IPS DF 19.7 (cell line): Measurements from ENCODE around the gene FXYD6.

Source experiments
- DNase-seq: peaks from one replicate; pipeline ENCODE4 v3.0.0-alpha.2; 2013; ENCODE audit warnings: low read depth, low spot score

Gene FXYD6

DNA sequence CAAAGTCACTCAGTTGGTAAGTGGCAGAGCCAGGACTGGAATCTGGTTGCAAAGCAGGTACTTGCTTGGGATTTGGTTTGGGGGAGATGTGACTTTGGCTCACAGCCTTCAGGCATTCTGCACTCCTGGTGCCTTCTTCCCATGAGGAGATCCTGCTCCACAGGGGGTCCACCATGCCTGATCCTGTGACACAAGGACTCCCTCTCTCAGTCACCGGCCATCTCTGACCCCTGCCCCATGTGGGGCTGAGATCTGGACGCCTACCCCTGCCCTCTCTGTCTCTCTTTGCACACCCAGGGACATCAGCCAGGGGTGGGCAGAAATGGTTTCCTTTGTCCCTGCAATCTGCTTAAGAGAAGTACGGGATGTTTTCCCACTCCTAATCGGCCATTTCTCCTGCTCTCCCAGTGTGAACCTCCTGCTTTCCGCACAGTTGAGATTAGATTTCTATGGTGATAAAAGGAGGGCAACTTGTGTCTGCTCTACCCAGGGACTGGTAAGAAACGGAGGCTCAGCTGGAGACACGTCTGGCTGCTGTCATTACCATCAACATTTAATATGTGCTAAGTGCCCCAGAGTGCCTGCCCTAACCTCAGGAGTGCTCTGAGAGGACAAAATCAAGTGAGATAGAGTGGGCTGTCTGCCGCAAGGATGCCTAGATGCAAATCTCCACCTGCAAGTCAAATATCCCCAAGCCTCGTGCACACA is 11.1 kb upstream of the FXYD6 start:
- no peak for DNase-seq

GRCh38 chr11:117885777-117886176 is 9.3 kb upstream of the FXYD6 start:
- no peak for DNase-seq

DNA sequence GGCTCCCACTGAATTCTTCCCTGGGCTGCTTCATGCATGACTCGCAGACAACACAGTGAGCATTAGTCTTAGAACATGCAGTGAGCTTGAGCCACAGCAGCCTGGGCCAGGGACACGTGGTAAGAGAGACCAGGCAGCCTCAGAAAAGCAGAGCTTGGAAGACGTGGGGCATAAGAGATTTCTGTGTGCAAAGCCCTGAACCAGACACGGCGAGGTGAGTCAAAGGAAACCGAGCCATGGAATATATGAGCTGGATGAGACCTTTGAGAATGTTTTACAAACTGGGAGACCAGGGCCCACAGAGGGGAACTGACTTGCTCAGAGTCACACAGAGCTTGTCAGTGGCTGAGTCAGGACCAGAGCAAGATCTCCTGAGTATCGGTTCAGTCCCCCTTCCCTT is 8.5 kb upstream of the FXYD6 start:
- no peak for DNase-seq

- DNase-seq, result no peak
These were observed 6.6 kb upstream of the FXYD6 start for GRCh38 chr11:117883063-117883462.

GRCh38 chr11:117882311-117882905 is 6.0 kb upstream of the FXYD6 start:
- DNase-seq, result no peak

- no peak for DNase-seq
These were observed 4.8 kb upstream of the FXYD6 start for GRCh38 chr11:117881217-117881616.

- no peak for DNase-seq
These were observed 3.3 kb upstream of the FXYD6 start for GRCh38 chr11:117879516-117880480.

DNA sequence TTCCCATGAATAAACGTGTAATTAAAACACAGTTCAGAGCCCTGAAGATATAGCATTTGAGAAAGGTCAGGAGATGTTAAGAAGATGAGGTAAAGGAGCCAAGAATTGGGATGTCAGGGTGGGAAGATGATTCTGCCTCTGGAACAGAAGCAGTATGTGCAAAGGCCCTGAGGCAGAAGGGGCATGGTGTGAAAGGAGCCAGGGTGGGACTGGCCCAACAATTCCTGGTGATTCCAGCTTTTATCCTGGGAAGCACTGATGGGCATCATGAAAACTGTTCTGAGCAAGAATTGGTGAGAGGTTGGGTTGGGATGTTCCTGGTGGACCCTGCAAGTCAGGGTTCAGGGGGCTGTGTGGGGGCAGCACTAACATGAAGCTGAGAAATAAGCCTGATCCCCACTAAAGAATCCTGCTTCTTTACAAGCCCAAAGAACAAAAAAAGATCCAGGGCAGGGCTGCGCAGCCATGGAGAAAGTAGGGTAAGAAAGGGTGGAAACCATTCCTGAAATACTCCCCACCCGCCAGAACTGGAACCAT is 2.5 kb upstream of the FXYD6 start:
- DNase-seq, result no peak

- no peak for DNase-seq
These were observed 2.0 kb upstream of the FXYD6 start for GRCh38 chr11:117878314-117878938.

GRCh38 chr11:117877120-117877784 is 794 bp upstream of the FXYD6 start:
- no peak for DNase-seq

GRCh38 chr11:117876059-117876340 is 458 bp downstream of the FXYD6 start:
- DNase-seq, result no peak

- DNase-seq, result no peak
These were observed 938 bp downstream of the FXYD6 start for GRCh38 chr11:117875382-117876058.

DNA sequence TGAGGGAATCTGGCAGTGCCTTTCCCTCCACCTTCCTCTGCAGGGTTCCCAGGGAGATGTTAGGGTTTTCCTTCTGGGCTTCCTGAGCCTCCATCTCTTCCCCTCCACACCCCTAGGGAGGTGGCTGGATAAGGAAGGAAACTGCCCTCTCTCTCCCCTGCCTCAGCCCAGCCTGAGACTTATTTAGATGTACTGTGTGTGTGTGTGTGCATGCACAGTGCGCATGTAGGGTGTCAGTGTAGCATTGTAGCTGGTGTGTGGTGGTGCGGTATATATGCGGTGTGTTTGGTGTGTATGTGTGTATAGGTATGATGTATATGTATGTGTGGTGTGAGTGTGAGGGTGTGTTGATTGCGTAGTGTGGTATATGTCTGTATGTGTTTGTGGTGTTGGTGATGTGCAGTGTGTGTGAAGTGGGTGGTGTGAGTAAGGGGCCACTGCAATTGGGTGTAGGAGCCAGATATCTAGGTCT is 1.5 kb downstream of the FXYD6 start:
- no peak for DNase-seq

GRCh38 chr11:117874253-117874909 is 2.1 kb downstream of the FXYD6 start:
- DNase-seq, result no peak

DNA sequence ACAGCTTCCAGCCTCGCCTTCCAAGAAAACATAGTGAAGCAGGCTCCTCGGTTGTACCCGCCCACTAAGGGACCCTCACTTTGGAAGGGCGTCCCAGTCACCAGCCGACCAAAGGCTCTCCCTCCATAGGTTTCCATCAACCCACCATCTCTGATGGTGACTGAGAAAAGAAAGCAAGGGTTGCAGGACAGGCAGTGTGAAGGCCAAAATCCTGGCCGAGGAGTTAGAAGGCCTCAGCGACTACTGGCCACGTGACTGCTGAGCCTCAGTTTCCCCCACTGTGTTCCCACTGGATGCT is 2.7 kb downstream of the FXYD6 start:
- DNase-seq, result no peak

GRCh38 chr11:117872975-117873827 is 3.3 kb downstream of the FXYD6 start:
- no peak for DNase-seq

DNA sequence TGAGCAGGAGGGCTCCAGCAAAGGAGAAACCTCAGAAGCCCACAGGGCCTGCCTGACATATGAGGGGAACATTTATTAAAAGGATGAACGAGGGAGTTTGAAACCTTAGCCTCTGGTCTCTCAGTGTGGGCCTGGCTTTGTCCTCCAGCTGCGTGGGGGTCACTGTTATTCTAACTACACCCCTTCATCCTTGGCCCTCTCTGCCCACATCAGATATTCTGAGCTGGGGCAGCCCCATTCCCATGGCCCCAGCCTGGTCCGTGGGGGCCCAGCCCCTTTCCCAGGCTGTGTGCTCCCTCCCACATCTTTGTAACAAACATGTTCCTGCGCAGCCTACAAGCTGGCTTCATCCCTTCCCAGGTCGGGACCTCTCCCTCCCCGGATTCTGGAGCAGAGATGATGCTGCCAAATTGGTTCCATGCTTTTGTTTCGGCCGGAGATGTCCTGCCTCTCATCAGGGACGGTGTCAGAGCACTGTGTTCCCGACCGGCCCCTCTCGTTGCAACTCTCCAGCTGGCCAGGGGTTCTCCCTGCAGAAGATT is 4.0 kb downstream of the FXYD6 start:
- no peak for DNase-seq

DNA sequence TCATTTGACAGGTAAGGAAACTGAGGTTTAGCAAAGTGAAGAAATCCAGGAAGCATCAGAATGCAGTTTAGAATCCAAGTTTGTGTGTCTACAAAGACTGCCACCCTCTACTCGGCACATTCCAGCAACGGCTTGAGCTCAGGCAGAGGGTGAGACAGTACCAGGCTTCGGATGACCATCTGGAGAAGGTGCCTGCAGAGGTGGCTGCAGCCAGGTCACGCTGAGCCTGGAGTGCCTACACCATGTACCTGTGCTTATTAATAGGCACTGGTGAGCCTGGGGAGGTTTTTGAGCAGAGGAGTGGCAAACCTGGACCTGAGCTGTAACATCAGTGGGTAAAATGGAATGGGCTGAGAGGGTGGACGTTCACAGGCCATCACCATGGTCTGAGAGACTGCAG is 4.7 kb downstream of the FXYD6 start:
- no peak for DNase-seq

GRCh38 chr11:117871160-117871559 is 5.3 kb downstream of the FXYD6 start:
- DNase-seq, result no peak
